ENCODE data around the gene LNPEP. TPM values are rescaled to one million over a fixed set of nuclear protein-coding genes. Genes with fewer than 3 reads are reported as not detected.

LNPEP gene
- total RNA-seq, 1 experiment from 2014 or later, result 6.4 TPM

DNA sequence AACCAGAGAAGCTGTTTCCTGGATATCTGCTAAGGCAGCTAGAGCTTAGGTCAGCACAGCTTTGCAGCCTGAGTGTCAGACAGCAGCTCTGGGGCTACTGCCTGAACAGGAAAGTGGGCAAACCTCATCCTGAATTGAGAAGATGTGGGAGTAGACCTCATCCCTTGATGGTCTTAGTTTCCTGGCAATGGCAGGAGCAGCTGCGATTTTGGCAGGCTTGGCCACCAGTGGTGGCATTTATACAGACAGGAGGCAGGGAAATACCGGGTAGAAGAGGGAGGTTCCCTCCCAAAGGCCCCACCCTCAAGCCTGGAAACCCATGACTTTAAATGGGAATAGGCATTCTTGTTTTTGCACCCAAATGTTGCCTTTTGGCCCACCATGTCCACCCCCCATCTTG lies 136.8 kb downstream of the LNPEP start (continued):
- TF ChIP-seq, protein P1, sequence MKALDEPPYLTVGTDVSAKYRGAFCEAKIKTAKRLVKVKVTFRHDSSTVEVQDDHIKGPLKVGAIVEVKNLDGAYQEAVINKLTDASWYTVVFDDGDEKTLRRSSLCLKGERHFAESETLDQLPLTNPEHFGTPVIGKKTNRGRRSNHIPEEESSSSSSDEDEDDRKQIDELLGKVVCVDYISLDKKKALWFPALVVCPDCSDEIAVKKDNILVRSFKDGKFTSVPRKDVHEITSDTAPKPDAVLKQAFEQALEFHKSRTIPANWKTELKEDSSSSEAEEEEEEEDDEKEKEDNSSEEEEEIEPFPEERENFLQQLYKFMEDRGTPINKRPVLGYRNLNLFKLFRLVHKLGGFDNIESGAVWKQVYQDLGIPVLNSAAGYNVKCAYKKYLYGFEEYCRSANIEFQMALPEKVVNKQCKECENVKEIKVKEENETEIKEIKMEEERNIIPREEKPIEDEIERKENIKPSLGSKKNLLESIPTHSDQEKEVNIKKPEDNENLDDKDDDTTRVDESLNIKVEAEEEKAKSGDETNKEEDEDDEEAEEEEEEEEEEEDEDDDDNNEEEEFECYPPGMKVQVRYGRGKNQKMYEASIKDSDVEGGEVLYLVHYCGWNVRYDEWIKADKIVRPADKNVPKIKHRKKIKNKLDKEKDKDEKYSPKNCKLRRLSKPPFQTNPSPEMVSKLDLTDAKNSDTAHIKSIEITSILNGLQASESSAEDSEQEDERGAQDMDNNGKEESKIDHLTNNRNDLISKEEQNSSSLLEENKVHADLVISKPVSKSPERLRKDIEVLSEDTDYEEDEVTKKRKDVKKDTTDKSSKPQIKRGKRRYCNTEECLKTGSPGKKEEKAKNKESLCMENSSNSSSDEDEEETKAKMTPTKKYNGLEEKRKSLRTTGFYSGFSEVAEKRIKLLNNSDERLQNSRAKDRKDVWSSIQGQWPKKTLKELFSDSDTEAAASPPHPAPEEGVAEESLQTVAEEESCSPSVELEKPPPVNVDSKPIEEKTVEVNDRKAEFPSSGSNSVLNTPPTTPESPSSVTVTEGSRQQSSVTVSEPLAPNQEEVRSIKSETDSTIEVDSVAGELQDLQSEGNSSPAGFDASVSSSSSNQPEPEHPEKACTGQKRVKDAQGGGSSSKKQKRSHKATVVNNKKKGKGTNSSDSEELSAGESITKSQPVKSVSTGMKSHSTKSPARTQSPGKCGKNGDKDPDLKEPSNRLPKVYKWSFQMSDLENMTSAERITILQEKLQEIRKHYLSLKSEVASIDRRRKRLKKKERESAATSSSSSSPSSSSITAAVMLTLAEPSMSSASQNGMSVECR (CRISPR knock-in tag; IDR thresholded peaks at IDR 0.05; ENCODE audit: borderline replicate concordance), result no peak
- TF ChIP-seq ZNF423 (CRISPR knock-in tag; IDR thresholded peaks at IDR 0.05), result no peak
- TF ChIP-seq CTCF (IDR thresholded peaks at IDR 0.05), result no peak
- TF ChIP-seq ZNF671 (CRISPR knock-in tag; IDR thresholded peaks at IDR 0.05), result no peak
- TF ChIP-seq OVOL2 (CRISPR knock-in tag; IDR thresholded peaks at IDR 0.05; ENCODE audit: borderline replicate concordance), result no peak
- TF ChIP-seq, protein P2, sequence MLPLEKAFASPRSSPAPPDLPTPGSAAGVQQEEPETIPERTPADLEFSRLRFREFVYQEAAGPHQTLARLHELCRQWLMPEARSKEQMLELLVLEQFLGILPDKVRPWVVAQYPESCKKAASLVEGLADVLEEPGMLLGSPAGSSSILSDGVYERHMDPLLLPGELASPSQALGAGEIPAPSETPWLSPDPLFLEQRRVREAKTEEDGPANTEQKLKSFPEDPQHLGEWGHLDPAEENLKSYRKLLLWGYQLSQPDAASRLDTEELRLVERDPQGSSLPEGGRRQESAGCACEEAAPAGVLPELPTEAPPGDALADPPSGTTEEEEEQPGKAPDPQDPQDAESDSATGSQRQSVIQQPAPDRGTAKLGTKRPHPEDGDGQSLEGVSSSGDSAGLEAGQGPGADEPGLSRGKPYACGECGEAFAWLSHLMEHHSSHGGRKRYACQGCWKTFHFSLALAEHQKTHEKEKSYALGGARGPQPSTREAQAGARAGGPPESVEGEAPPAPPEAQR (CRISPR knock-in tag; IDR thresholded peaks at IDR 0.05), result no peak

GRCh38 chr5:97073420-97073819 lies 137.5 kb downstream of the LNPEP start:
- DNase-seq (ENCODE audit: low spot score), result no peak
- H3K27me3 Mint-ChIP-seq (ENCODE audit: low read depth), result no peaks in the 10 kb centered on the region; the same call in 1 of the 2 replicates
- H3K4me3 Mint-ChIP-seq, result no peak overlapping the region
- H3K36me3 Mint-ChIP-seq, result no peaks in the 10 kb centered on the region
- ChIA-PET POLR2A (interaction anchor here (0.7 kb wide), 1 partner anchor 1430 kb away, joined by 3 read pairs; no protein-coding TSS in a partner anchor), CTCF (no interaction called here)
- no peaks in the 10 kb centered on the region for H3K9me3 Mint-ChIP-seq
- ATAC-seq, result no peak
- no peaks in the 10 kb centered on the region for H3K4me1 Mint-ChIP-seq
- H3K27ac Mint-ChIP-seq, result no peak overlapping the region
- TF ChIP-seq, protein P3, sequence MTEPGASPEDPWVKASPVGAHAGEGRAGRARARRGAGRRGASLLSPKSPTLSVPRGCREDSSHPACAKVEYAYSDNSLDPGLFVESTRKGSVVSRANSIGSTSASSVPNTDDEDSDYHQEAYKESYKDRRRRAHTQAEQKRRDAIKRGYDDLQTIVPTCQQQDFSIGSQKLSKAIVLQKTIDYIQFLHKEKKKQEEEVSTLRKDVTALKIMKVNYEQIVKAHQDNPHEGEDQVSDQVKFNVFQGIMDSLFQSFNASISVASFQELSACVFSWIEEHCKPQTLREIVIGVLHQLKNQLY (CRISPR knock-in tag; IDR thresholded peaks at IDR 0.05), result no peak
- TF ChIP-seq FOXK1 (CRISPR knock-in tag; IDR thresholded peaks at IDR 0.05) (no peak), SMAD3 (CRISPR knock-in tag; IDR thresholded peaks at IDR 0.05; ENCODE audit: borderline replicate concordance) (no peak), JUN (CRISPR knock-in tag; IDR thresholded peaks at IDR 0.05) (no peak), GRHL2 (CRISPR knock-in tag; IDR thresholded peaks at IDR 0.05; ENCODE audit: insufficient replicate concordance, severe bottlenecking) (no peak), KAT7 (CRISPR knock-in tag; IDR thresholded peaks at IDR 0.05; ENCODE audit: borderline replicate concordance) (no peak), RORB (CRISPR knock-in tag; IDR thresholded peaks at IDR 0.05) (no peak), NFE2L1 (CRISPR knock-in tag; IDR thresholded peaks at IDR 0.05) (no peak), NR1H2 (CRISPR knock-in tag; IDR thresholded peaks at IDR 0.05) (no peak), EMX1 (CRISPR knock-in tag; IDR thresholded peaks at IDR 0.05) (no peak), AR (CRISPR knock-in tag; IDR thresholded peaks at IDR 0.05) (no peak), ZNF232 (CRISPR knock-in tag; IDR thresholded peaks at IDR 0.05) (no peak)
- TF ChIP-seq, protein P4, sequence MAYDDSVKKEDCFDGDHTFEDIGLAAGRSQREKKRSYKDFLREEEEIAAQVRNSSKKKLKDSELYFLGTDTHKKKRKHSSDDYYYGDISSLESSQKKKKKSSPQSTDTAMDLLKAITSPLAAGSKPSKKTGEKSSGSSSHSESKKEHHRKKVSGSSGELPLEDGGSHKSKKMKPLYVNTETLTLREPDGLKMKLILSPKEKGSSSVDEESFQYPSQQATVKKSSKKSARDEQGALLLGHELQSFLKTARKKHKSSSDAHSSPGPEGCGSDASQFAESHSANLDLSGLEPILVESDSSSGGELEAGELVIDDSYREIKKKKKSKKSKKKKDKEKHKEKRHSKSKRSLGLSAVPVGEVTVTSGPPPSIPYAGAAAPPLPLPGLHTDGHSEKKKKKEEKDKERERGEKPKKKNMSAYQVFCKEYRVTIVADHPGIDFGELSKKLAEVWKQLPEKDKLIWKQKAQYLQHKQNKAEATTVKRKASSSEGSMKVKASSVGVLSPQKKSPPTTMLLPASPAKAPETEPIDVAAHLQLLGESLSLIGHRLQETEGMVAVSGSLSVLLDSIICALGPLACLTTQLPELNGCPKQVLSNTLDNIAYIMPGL (CRISPR knock-in tag; IDR thresholded peaks at IDR 0.05), result no peak
- TF ChIP-seq, protein P5, sequence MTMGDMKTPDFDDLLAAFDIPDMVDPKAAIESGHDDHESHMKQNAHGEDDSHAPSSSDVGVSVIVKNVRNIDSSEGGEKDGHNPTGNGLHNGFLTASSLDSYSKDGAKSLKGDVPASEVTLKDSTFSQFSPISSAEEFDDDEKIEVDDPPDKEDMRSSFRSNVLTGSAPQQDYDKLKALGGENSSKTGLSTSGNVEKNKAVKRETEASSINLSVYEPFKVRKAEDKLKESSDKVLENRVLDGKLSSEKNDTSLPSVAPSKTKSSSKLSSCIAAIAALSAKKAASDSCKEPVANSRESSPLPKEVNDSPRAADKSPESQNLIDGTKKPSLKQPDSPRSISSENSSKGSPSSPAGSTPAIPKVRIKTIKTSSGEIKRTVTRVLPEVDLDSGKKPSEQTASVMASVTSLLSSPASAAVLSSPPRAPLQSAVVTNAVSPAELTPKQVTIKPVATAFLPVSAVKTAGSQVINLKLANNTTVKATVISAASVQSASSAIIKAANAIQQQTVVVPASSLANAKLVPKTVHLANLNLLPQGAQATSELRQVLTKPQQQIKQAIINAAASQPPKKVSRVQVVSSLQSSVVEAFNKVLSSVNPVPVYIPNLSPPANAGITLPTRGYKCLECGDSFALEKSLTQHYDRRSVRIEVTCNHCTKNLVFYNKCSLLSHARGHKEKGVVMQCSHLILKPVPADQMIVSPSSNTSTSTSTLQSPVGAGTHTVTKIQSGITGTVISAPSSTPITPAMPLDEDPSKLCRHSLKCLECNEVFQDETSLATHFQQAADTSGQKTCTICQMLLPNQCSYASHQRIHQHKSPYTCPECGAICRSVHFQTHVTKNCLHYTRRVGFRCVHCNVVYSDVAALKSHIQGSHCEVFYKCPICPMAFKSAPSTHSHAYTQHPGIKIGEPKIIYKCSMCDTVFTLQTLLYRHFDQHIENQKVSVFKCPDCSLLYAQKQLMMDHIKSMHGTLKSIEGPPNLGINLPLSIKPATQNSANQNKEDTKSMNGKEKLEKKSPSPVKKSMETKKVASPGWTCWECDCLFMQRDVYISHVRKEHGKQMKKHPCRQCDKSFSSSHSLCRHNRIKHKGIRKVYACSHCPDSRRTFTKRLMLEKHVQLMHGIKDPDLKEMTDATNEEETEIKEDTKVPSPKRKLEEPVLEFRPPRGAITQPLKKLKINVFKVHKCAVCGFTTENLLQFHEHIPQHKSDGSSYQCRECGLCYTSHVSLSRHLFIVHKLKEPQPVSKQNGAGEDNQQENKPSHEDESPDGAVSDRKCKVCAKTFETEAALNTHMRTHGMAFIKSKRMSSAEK (CRISPR knock-in tag; IDR thresholded peaks at IDR 0.05; ENCODE audit: borderline replicate concordance), result no peak

Measured in WTC11 (cell line).